Stimulated activated memory B cell treated with anti-CD40 and anti-IgM and Interleukin-4, amounts not matched to agents 10 μg/mL and 1 μg/mL and 100 μg/mL, for 72 hours (primary cell): Measurements from ENCODE around the gene LYSET.
"Not testable (repeated sequence)": the region's sequence is repeated elsewhere in the genome, so short reads cannot be mapped to it uniquely, and the experiment has no call there.

ENCODE experiments used
- ATAC-seq: fragments of 150-1000 bp; cut with Tn5 transposase; 2 replicates; pipeline ENCODE4 v1.10.0; 2021
- H3K27ac Mint-ChIP-seq: one replicate; pipeline ENCODE4 v1.8.0; 2022; ENCODE audit warnings: mild to moderate bottlenecking, mixed read lengths
- H3K27me3 Mint-ChIP-seq: one replicate; pipeline ENCODE4 v1.8.0; 2022; ENCODE audit warnings: mixed read lengths
- H3K36me3 Mint-ChIP-seq: one replicate; pipeline ENCODE4 v1.8.0; 2022; ENCODE audit warnings: mixed read lengths
- H3K4me1 Mint-ChIP-seq: one replicate; pipeline ENCODE4 v1.8.0; 2022; ENCODE audit warnings: mixed read lengths
- H3K4me3 Mint-ChIP-seq: one replicate; pipeline ENCODE4 v1.8.0; 2022; ENCODE audit warnings: mild to moderate bottlenecking, moderate library complexity, mixed read lengths
- H3K9me3 Mint-ChIP-seq: one replicate; pipeline ENCODE4 v1.8.0; 2022; ENCODE audit warnings: mixed read lengths

Gene LYSET

DNA sequence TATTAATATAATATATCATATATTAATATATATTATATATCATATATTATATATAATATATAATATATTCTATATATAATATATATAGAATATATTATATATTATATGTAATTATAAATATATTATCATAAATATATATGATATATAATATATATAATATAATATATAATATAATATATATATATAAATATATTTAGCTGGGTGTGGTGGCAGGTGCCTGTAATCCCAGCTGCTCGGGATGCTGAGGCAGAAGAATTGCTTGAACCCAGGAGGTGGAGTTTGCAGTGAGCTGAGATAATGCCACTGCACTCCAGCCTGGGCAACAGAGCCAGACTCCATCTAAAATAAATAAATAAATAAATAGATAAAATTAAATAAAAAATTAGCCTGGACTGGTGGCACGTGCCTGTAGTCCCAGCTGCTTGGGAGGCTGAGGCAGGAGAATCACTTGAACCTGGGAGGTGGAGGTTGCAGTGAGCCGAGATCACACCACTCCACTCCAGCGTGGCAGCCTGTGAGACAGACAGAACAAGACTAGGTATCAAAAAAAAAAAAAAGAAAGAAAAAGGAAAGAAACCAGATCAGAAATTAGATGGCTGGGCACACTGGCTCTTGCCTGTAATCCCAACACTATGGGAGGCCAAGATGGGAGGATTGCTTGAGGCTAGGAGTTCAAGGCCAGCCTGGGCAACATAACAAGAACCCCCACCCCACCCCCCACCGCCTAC, 25.3 kb upstream of the LYSET start:
- not testable (repeated sequence) for H3K27ac Mint-ChIP-seq, H3K9me3 Mint-ChIP-seq, H3K36me3 Mint-ChIP-seq, H3K4me1 Mint-ChIP-seq, H3K4me3 Mint-ChIP-seq, H3K27me3 Mint-ChIP-seq, ATAC-seq

DNA sequence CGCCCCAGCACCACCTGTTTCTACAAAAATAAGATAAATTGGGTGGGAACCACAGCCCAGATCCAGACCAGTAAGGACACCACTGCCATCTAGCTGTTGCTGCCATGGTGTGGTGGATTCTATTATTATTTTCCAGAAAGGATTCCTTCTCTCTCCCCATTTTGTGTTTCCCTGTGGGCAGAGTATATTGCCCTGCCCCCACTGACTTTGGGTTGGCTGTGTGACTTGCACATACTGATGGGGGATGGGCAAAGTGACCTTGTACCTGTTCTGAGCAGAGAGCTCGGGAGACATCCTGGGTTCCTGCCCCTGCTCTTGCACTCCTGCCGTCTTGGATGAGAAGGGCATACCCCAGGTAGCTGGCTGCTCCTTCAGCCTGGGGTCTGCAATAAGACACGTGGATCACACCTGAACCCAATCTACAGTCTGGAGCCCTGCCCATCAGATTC, 24.7 kb upstream of the LYSET start:
- H3K4me3 Mint-ChIP-seq: no peak overlapping the region
- no peaks in the 10 kb centered on the region for H3K27me3 Mint-ChIP-seq
- H3K27ac Mint-ChIP-seq: no peak overlapping the region
- ATAC-seq: no peak
- no peaks in the 10 kb centered on the region for H3K9me3 Mint-ChIP-seq
- H3K36me3 Mint-ChIP-seq: no peaks in the 10 kb centered on the region
- H3K4me1 Mint-ChIP-seq: no peaks in the 10 kb centered on the region

DNA sequence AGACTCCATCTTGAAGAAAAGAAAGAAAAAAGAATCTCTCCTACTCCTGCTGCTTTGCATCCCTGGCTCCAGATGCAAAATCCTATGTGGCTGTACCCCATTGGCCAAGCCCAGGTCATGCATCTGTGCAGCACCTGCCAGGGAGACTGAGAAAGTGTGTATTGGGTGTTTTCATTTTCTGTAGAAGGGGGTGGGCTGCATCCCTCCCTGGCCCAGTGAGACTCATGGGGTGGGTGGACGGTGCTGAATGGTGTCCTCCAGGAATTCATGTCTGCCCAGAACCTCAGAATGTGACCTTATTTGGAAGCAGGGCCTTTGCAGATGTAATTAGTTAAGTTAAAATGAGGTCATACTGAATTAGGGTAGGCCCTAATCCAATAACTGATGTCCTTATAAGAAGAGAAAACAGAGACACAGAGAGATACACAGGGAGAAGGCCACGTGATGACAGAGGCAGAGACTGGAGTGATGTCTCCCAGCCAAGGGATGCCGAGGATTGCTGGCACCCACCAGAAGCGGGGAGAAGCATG, 23.6 kb upstream of the LYSET start:
- Mint-ChIP-seq H3K4me1 (no peaks in the 10 kb centered on the region), H3K36me3 (no peaks in the 10 kb centered on the region), H3K4me3 (no peak overlapping the region), H3K9me3 (no peaks in the 10 kb centered on the region), H3K27me3 (no peaks in the 10 kb centered on the region), H3K27ac (no peak overlapping the region)
- no peak for ATAC-seq

DNA sequence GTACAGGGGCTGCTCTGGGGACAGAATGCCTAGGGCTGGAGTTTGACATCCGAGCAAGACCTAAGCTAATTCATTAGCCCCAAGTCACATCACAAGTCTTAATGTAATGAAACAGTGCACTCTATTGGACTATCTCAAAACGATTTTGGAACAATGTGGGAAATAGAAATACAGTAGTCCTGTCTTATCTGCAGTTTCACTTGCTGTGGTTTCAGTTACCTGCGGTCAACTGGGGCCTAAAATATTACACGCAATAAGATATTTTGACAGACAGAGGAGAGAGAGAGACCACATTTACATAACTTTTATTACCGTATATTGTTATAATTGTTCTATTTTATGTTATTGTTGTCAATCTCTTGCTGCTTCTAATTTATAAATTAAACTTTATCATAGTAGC, 21.6 kb upstream of the LYSET start:
- no peaks in the 10 kb centered on the region for H3K27me3 Mint-ChIP-seq
- no peaks in the 10 kb centered on the region for H3K4me1 Mint-ChIP-seq
- no peaks in the 10 kb centered on the region for H3K9me3 Mint-ChIP-seq
- no peaks in the 10 kb centered on the region for H3K36me3 Mint-ChIP-seq
- ATAC-seq: no peak
- H3K27ac Mint-ChIP-seq: no peak overlapping the region
- H3K4me3 Mint-ChIP-seq: no peak overlapping the region

DNA sequence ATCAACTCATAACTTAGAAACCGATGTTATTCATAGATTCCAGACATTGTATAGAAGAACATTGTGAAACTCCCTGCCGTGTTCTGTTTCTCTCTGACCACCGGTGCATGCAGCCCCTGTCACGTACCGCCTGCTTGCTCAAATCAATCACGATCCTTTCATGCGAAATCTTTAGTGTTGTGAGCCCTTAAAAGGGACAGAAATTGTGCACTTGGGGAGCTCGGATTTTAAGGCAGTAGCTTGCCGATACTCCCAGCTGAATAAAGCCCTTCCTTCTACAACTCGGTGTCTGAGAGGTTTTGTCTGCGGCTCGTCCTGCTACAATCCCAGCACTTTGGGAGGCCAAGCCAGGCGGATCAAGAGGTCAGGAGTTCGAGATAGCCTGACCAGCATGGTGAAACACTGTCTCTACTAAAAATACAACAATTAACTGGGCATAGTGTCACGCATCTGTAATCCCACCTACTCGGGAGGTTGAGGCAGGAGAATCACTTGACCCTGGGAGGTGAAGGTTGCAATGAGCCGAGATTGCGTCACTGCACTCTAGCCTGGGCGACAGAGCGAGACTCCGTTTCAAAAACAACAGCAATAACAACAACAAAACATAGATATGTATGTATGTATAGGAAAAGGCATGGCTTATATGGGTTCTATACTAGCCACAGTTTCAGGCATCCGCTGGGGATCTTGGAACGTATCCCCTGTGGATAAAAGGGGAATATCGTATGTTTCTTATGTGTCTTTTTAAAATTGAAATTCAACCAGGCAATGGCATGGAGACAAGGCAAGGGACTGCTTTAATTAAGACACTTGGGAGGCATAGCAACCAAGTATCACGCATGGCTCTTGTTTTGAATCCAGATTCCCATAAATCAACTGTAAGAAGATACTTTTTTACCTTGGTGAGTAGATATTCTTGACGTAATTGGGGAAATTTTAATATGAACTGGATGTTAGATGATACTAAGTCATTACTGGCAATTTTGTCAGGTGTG, 19.5 kb upstream of the LYSET start:
- not testable (repeated sequence) for ATAC-seq, H3K9me3 Mint-ChIP-seq, H3K36me3 Mint-ChIP-seq, H3K27me3 Mint-ChIP-seq, H3K4me1 Mint-ChIP-seq, H3K4me3 Mint-ChIP-seq
- peak overlapping the region; percentile 17 for H3K27ac Mint-ChIP-seq

DNA sequence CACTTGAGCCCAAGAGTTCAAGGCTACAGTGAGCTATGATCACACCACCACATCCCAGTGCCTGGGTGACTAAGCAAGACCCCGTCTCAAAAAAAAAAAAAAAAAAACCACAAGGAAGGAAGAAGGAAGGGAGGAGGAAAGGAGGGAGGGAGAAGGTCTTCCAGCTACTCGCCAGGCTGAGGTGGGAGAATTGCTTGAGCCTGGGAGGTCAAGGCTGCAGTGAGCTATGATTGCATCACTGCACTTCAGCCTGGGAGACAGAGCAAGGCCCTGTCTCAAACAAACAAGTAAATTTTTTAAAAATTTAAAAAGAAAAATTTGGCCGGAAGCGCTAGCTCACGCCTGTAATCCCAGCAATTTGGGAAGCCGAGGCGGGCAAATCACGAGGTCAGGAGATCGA, 16.5 kb upstream of the LYSET start:
- not testable (repeated sequence) for H3K9me3 Mint-ChIP-seq, H3K4me1 Mint-ChIP-seq, H3K27me3 Mint-ChIP-seq, ATAC-seq, H3K36me3 Mint-ChIP-seq, H3K4me3 Mint-ChIP-seq, H3K27ac Mint-ChIP-seq

DNA sequence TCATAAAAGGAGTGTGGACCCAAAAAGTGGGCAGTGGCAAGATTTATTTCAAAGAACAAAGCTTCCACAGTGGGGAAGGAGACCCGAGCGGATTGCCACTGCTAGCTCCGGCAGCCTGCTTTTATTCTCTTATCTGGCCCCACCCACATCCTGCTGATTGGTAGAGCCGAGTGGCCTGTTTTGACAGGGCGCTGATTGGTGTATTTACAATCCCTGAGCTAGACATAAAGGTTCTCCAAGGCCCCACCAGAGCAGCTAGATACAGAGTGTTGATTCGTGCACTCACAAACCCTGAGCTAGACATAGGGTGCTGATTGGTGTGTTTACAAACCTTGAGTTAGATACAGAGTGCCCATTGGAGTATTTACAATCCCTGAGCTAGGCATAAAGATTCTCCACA, 15.5 kb upstream of the LYSET start:
- H3K27ac Mint-ChIP-seq, ATAC-seq, H3K36me3 Mint-ChIP-seq, H3K4me1 Mint-ChIP-seq, H3K27me3 Mint-ChIP-seq, H3K9me3 Mint-ChIP-seq, H3K4me3 Mint-ChIP-seq: not testable (repeated sequence)

DNA sequence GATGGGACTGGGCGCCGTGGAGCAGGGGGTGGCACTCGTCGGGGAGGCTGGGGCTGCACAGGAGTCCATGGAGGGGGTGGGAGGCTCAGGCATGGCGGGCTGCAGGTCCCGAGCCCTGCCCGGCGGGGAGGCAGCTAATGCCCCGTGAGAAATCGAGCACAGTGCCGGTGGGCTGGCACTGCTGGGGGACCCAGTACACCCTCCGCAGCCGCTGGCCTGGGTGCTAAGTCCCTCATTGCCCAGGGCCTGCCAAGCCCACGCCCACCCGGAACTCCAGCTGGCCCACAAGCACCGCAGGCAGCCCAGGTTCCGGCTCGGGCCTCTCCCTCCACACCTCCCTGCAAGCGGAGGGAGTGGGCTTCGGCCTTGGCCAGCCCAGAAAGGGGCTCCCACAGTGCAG, 15.0 kb upstream of the LYSET start:
- H3K36me3 Mint-ChIP-seq, H3K27ac Mint-ChIP-seq, H3K4me3 Mint-ChIP-seq, ATAC-seq, H3K9me3 Mint-ChIP-seq, H3K27me3 Mint-ChIP-seq, H3K4me1 Mint-ChIP-seq: not testable (repeated sequence)

DNA sequence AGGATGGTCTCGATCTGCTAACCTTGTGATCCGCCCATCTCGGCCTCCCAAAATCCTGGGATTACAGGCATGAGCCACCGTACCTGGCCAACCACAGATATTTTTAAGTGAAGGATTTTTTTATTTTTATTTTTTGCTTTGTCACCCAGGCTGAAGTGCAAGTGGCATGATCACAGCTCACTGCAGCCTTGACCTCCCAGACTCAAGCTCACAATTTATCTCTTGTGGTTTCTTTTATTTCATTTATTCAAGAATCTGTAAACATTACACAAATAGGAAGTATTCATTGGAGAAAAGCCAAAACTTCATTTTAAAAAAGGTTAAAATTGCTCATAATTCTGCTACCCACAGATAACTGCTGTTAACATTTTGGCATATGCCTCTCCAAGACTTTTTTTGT, 13.7 kb upstream of the LYSET start:
- no peaks in the 10 kb centered on the region for H3K4me1 Mint-ChIP-seq
- H3K4me3 Mint-ChIP-seq: no peak overlapping the region
- no peaks in the 10 kb centered on the region for H3K27me3 Mint-ChIP-seq
- no peak for ATAC-seq
- no peaks in the 10 kb centered on the region for H3K9me3 Mint-ChIP-seq
- no peak overlapping the region for H3K27ac Mint-ChIP-seq
- no peaks in the 10 kb centered on the region for H3K36me3 Mint-ChIP-seq

DNA sequence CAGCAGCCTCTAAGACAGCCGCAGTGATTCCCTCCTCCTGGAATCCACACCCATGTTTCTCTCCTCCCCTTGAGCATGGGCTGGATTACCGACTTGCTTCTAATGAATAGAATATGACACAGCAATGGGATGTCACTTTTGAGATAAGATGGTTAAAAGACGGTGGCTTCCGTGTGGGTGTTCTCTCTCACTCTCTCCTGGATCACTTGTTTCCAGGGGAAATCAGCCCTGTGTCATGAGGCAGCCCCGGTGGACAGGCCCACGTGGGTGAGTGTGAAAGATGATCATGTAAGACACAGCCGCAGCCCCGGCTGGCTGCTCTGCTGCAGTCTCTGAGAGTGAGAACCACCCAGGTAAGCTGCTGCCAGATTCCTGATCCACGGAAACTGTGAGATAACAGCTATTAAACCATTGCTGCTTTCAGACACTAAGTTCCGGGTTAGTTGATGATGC, 11.1 kb upstream of the LYSET start:
- no peak for ATAC-seq
- Mint-ChIP-seq H3K27me3 (no peaks in the 10 kb centered on the region), H3K36me3 (no peaks in the 10 kb centered on the region), H3K9me3 (no peaks in the 10 kb centered on the region), H3K4me3 (no peak overlapping the region), H3K4me1 (no peaks in the 10 kb centered on the region), H3K27ac (no peak overlapping the region)

DNA sequence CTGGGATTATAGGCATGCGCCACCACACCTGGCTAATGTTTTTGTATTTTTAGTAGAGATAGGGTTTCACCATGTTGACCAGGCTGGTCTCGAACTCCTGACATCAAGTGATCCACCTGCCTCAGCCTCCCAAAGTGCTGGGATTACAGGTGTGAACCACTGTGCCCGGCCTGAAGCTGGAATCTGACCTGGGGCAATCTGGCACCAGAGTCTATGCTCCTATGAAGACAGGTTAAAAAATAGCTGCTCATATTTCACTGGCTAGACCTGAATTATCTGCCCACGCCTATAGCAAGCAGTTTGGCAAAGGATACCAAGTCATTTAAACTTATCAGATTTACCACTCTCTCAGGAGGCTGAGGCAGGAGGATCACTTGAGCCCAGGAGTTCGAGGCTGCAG, 10.4 kb upstream of the LYSET start:
- not testable (repeated sequence) for H3K4me1 Mint-ChIP-seq, H3K4me3 Mint-ChIP-seq, H3K27me3 Mint-ChIP-seq, H3K9me3 Mint-ChIP-seq, H3K36me3 Mint-ChIP-seq, H3K27ac Mint-ChIP-seq, ATAC-seq

DNA sequence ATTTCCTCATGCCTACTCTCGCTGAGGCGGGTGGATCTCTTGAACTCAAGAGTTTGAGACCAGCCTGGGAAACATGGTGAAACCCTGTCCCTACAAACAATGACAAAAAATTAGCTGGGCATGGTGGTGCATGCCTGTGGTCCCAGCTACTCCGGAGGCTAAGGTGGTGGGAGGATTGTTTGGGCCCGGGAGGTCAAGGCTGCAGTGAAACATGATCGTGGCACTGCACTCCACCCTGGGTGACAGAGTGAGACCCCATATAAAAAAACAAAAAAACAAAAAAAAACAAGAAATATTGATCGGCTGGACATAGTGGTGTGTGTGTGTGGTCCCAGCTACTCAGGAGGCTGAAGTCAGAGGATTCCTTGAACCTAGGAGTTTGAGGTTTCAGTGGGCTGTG, 9.6 kb upstream of the LYSET start:
- no peak for ATAC-seq
- H3K27ac Mint-ChIP-seq: no peak overlapping the region
- no peaks in the 10 kb centered on the region for H3K9me3 Mint-ChIP-seq
- H3K4me3 Mint-ChIP-seq: no peak overlapping the region
- no peaks in the 10 kb centered on the region for H3K36me3 Mint-ChIP-seq
- H3K27me3 Mint-ChIP-seq: no peaks in the 10 kb centered on the region
- H3K4me1 Mint-ChIP-seq: no peaks in the 10 kb centered on the region

DNA sequence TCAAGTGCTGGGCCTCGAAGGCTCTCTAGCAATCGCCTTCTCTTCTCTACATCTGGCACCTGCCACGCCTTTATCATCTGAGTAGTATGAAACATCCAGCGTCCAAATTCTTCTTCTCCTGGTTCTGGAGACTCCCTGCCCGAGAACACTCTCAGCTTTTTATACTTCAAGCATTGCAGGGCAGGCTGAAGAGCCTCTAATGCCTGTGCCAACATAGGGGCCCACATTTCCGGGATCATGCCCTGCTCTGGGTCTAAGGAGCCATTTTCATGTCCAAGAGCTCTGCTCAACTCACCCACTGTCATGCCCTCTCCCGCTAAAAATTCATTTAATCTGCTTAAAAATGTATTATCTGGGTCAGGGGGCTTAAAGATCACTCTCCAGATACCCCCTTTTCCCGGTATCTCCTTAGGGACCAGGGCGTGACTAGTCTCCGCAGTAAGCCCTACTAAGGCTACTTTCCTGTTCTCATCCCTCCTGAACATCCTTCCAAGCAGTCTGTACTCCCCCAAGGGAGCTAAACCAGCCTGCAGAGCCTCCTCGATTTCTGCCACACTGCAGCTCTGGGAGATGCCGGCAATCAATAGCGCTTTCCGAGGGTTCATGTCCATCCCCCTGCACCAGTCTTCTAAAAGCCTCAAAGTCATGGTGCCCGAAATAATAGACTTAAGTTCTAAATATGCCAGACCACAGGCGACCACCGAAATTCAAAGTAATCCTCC, 1.4 kb upstream of the LYSET start:
- no peak for ATAC-seq
- H3K27me3 Mint-ChIP-seq: no peaks in the 10 kb centered on the region
- H3K27ac Mint-ChIP-seq: peak overlapping the region; percentile 88
- no peaks in the 10 kb centered on the region for H3K9me3 Mint-ChIP-seq
- H3K4me3 Mint-ChIP-seq: peak overlapping the region; percentile 87
- H3K4me1 Mint-ChIP-seq: peaks cover 29% of the 10 kb centered on the region
- H3K36me3 Mint-ChIP-seq: peaks cover 9% of the 10 kb centered on the region

DNA sequence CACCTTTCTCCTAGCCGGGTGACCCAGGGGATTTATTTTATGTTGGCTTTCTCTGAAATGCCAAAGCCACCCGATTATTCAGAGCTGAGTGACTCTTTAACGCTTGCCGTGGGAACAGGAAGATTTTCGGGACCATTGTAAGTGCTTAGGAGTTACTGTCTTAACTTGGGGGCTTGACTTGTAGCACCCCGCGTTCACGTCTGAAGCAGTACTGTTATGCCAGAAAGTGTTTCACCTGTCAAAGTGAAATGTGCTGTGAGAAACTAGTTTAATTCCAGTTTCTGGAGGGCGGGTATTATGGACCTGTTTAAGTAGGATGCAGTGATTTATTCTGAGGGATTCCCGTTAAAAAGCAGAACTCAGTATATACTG, 218 bp downstream of the LYSET start:
- peak overlapping the region; percentile 93 for H3K4me3 Mint-ChIP-seq
- no peaks in the 10 kb centered on the region for H3K27me3 Mint-ChIP-seq
- H3K9me3 Mint-ChIP-seq: no peaks in the 10 kb centered on the region
- peaks cover 15% of the 10 kb centered on the region for H3K36me3 Mint-ChIP-seq
- peak overlapping the region; percentile 88 for H3K27ac Mint-ChIP-seq
- peaks cover 29% of the 10 kb centered on the region for H3K4me1 Mint-ChIP-seq
- ATAC-seq: no peak

DNA sequence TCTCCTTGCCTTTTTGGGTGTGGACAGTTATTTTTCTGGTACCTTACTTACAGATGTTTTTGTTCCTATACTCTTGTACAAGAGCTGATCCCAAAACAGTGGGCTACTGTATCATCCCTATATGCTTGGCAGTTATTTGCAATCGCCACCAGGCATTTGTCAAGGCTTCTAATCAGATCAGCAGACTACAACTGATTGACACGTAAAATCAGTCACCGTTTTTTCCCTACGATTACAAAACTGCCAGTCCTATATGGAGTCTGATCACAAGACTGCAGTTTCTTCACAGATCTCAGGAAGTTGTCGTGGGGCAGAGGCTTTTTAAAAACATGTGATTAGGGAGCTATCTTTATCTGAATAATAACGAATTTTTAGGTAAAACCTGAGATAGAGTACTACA, 1.3 kb downstream of the LYSET start:
- Mint-ChIP-seq H3K4me3 (peak overlapping the region; percentile 68), H3K36me3 (peaks cover 19% of the 10 kb centered on the region), H3K27me3 (no peaks in the 10 kb centered on the region), H3K27ac (peak overlapping the region; percentile 88), H3K9me3 (no peaks in the 10 kb centered on the region), H3K4me1 (peaks cover 29% of the 10 kb centered on the region)
- ATAC-seq: no peak
